ENCODE results near the gene NOP16. TPM values are rescaled to one million over a fixed set of nuclear protein-coding genes. Genes with fewer than 3 reads are reported as not detected.

The NOP16 gene
- total and polyA plus RNA-seq, 8 donors: 4.3 to 55.8 (median 30.9) TPM; not detected in 1

GRCh38 chr5:176365351-176366231 lies 22.8 kb downstream of the NOP16 start, which contains the start of gene ARL10:
Gene ARL10, plus strand, starts transcription at chr5:176365487. Its CDS starts 77 bp downstream, at chr5:176365564.
- Histone ChIP-seq H3K36me3 (peaks cover 0 to 32% (median 22%) of the 10 kb centered on the region in 4 donors), H3K4me1 (peaks cover 8 to 33% (median 29%) of the 10 kb centered on the region in 4 donors), H3K27ac (peak within 1 kb of the TSS; percentile 48 to 83 (median 58)), H3K4me3 (peak within 1 kb of the TSS; percentile 70 to 92 (median 82)), H3K9me3 (no peaks in the 10 kb centered on the region), H3K27me3 (peaks cover 0 to 12% (median 6%) of the 10 kb centered on the region in 3 donors)
- TF ChIP-seq POLR2AphosphoS5 (IDR thresholded peaks at IDR 0.05) (no peak), CTCF (IDR thresholded peaks at IDR 0.05) (no peak), EP300 (IDR thresholded peaks at IDR 0.05) (no peak)
- WGBS, 5 donors: 1 to 3% (median 1%) methylated on average over 18 to 107 of the region's 108 CpGs
- DNase-seq: peak in 1 of 2 donors; percentile 78
- intact Hi-C loops (cut with DNase I; ENCODE audit: low total_unique reads): no loop called here

DNA sequence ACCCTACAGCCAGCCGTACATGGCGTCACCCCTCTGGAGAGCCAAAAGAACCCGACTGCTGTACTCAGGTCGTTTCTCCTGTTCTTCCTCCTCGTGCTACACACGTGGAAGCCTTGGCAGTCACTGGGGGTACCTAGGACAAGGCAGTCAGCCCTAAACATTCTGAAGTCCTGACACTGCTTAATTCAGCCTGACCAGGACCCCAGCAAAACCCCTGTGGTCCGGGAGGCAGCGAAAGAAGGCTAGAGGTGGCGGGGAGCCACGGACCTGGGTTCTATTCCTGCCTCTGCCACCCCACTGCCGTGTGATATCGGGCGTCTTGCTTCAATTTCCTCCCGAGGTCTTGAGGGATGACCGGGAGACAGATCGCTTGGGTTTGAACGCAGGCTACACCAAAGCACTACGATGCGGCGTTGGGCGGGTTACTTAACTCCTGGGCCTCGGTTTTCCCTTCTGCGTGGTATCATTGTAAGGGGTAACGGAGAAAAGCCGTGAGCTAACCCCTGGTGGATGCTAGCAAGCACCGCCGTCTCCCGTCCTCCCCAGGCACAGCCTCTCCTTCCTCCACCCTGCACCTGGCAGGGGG lies 23.5 kb downstream of the NOP16 start:
- intact Hi-C loops (cut with DNase I; ENCODE audit: low total_unique reads): no loop called here
- no peak for TF ChIP-seq POLR2AphosphoS5 (IDR thresholded peaks at IDR 0.05)
- no peak for TF ChIP-seq POLR2A (IDR thresholded peaks at IDR 0.05)
- no peak for TF ChIP-seq CTCF (IDR thresholded peaks at IDR 0.05)
- no peak for TF ChIP-seq EP300 (IDR thresholded peaks at IDR 0.05)
- peak overlapping the region; percentile 70 to 92 (median 82) for H3K4me3 ChIP-seq
- H3K27me3 ChIP-seq: peaks cover 0 to 12% (median 6%) of the 10 kb centered on the region in 3 donors
- H3K27ac ChIP-seq: peak overlapping the region; percentile 48 to 83 (median 58)
- peaks cover 14 to 40% (median 36%) of the 10 kb centered on the region in 4 donors for H3K4me1 ChIP-seq
- 27 to 34% (median 29%) methylated on average over 23 to 28 of the region's 28 CpGs for WGBS, 5 donors
- peaks cover 0 to 25% (median 17%) of the 10 kb centered on the region in 4 donors for H3K36me3 ChIP-seq
- H3K9me3 ChIP-seq: no peaks in the 10 kb centered on the region
- DNase-seq: no peak

- H3K9me3 ChIP-seq: no peaks in the 10 kb centered on the region
- DNase-seq: no peak
- H3K36me3 ChIP-seq: peaks cover 5 to 23% (median 22%) of the 10 kb centered on the region in 4 donors
- 66 to 71% (median 68%) methylated on average over 8 of the region's 8 CpGs for WGBS, 5 donors
- H3K27me3 ChIP-seq: peaks cover 0 to 12% (median 6%) of the 10 kb centered on the region in 3 donors
- peaks cover 20 to 61% (median 48%) of the 10 kb centered on the region in 4 donors for H3K4me1 ChIP-seq
- H3K4me3 ChIP-seq: peak overlapping the region; percentile 80 to 98 (median 84)
- intact Hi-C loops (cut with DNase I; ENCODE audit: low total_unique reads): no loop called here
- TF ChIP-seq POLR2A (IDR thresholded peaks at IDR 0.05) (no peak), POLR2AphosphoS5 (IDR thresholded peaks at IDR 0.05) (no peak), CTCF (IDR thresholded peaks at IDR 0.05) (no peak), EP300 (IDR thresholded peaks at IDR 0.05) (no peak)
- peak overlapping the region in 4 of 5 donors; percentile 72 to 89 (median 86) for H3K27ac ChIP-seq
These were observed 26.2 kb downstream of the NOP16 start for GRCh38 chr5:176362233-176362490.

DNA sequence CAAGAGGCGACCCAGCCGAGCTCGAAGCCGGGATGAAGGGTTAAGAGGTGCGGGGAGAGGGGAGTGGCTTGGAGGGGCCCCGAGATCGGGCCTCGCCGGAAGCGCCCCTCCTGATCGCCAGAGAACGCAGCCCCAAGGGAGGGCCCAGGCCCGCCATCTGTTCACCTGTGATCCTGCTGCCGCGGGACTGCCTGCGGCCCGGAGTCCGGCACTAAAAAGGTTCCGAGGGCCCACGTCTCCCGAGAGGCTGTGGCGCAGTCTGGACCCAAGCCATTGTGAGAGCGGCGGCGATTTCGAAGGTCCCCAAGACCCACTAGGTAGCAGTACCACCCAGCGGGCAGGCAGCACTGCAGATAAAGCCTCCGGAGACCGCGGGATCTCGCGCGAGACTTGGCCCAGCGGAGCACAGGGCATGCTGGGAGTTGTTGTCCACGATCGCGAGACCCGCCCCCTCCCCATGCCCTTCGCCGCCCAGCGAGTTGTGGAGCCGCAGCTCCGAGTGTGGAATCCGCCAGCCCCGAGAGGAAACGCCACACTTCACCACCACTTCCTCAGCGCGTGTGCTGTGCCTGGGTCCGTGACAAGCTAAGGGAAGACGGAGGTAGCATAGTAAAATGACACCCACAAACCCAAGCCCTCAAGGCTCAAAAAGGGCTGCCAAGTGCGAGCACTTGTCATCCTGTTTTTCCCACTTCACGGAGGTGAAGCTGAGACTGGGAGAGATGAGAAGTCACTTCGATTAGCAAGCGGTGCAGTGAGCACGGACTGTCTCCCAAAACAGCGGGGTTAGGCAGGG lies 26.8 kb downstream of the NOP16 start, which contains the start of gene KIAA1191:
Gene KIAA1191 (minus strand): TSS at position 328 of the 796 bp plus-strand sequence. CDS start 2,256 bp downstream, outside the sequence.
- Histone ChIP-seq H3K9me3 (no peaks in the 10 kb centered on the region), H3K4me3 (peak within 1 kb of the TSS; percentile 80 to 98 (median 84)), H3K27me3 (peaks cover 0 to 12% (median 6%) of the 10 kb centered on the region in 3 donors), H3K27ac (peak within 1 kb of the TSS; percentile 72 to 89 (median 87)), H3K4me1 (peaks cover 20 to 59% (median 47%) of the 10 kb centered on the region in 4 donors), H3K36me3 (peaks cover 5 to 27% (median 26%) of the 10 kb centered on the region in 4 donors)
- DNase-seq: peak; percentile 94 to 98
- 1 to 3% (median 1%) methylated on average over 32 to 56 of the region's 56 CpGs for WGBS, 5 donors
- peak in 2 of 4 donors; percentile 40 to 55 for TF ChIP-seq POLR2A (IDR thresholded peaks at IDR 0.05)
- peak; percentile 72 to 98 (median 97) for TF ChIP-seq POLR2AphosphoS5 (IDR thresholded peaks at IDR 0.05)
- peak in 2 of 7 experiments; percentile 3 to 35 for TF ChIP-seq CTCF (IDR thresholded peaks at IDR 0.05)
- no peak for TF ChIP-seq EP300 (IDR thresholded peaks at IDR 0.05)
- intact Hi-C loops (cut with DNase I; ENCODE audit: low total_unique reads): no loop called here
